GM18499 (cell line): ENCODE data around the gene DGCR2.

ENCODE experiments used
- ATAC-seq: cut with Tn5 transposase; IDR thresholded peaks from one replicate; pipeline ENCODE4 v1.9.1; 2021; ENCODE audit warnings: moderate number of reproducible peaks; ENCODE audit not compliant: insufficient read depth, unreplicated experiment

Gene DGCR2

DNA sequence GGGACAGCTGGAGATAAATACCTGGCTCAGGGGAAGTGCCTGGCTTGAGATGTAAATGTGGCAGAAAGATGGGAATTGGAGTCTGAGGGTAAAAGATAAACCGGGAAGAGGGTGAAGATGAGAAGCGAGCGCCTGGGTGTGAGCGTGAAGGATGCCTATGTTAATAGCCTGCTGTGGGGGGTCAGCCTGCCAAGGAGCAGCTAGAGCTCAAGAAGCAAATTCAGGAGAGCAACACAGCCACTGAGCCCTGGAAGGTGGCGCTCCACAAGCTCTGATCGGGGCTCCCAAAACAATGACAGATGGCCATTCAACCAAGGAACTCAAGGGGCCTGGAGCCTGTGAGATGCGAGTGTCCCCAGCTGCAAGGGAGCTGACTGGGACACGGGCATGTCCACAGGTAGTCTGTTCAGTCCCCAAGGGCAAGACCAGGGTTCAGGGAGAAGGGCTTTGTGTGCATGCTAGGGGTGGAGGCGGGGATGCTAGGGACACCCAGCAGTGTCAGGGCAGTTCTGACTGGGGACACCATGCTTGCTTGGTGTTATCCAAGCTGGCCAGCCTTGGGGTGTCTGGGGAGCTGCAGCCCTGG, 25.1 kb upstream of the DGCR2 start:
- ATAC-seq = no peak

DNA sequence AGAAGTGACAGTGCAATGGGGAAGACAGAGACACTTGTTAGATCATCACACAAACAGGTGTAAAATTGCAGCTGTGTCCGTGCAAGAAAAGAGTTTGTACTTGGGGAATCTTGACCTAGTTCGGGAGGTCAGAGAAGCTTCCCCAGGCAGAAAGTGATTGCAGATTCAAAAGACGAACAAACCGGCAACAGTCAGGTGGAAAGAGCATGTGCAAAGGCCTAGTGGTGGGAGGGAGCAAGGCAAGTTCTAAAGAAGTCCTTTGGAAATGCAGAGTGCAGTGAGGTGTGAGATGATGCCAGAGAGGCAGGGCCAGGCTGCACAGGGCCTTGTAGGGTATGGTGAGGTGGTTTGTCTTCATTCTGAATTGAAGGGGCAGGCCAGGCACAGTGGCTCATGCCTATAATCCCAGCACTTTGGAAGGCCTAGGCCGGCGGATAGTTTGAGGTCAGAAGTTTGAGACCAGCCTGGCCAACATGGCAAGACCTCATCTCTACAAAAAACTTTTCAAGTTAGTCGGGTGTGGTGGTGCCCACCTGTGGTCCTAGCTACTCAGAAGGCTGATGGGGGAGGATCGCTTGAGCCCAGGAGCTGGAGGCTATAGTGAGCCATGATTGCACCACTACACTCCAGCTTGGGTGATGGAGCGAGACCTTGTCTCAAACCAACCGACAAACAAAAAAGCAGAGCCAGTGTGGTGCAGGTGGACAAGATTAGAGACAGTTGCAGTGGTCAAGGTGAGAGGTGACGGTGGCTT, 24.2 kb upstream of the DGCR2 start:
- no peak for ATAC-seq

DNA sequence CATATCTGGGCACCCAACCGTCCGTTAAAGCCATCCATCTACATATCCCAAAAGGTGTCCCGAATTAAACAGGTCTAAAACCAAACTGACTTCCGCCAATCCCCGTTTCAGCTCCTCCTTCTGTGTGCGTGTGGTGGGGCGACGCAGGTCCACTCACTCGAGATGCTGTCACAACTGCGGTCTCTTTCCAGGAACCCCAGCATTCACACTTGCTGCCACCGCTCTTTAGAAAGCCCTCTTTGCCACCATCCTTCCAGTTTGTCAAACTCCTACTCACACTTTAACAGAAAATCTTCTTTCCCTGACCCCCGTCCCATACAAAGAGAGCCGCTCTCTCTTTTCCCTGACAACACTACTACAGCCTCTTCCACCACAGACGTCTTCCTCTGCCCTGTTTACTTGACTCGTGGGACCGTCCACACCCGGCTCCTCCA, 21.8 kb upstream of the DGCR2 start:
- no peak for ATAC-seq

DNA sequence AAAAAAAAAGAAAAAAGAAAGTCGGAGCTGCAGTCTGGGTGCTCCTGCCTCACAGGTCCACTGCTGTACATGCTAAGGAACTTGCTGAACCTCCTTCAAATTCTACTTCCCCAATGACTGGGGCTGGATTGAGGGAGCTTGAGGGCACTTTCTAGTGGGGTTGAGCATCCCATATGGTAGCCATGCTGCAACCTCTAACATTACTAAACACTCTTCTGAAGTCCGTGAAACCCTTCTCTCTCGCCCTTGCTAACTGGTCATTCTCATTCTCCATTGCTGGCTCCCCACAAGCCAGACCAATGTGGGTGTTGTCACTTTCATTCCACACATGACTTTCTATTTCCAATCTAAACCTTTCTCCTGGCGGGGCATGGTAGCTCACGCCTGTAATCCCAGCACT, 21.0 kb upstream of the DGCR2 start:
- no peak for ATAC-seq

DNA sequence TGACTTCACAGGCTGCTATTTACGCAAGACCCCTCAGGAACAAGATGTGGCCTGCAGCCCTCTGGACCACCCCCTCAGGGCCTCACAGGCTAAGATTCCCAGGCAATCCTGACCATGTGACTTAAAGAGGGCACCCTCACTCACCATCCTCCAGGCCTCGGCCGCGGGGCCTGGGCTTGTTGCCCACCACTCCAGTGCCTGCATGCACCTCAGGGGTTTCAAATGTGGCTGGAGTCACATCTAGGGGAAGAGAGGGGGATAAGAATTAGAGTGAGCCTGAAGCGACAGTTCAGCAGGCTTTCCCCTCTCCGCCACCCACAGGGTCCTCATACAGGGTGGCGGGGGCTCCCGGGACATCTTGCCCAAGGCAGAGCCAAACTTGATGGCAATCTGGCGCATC, 20.2 kb upstream of the DGCR2 start:
- no peak for ATAC-seq

DNA sequence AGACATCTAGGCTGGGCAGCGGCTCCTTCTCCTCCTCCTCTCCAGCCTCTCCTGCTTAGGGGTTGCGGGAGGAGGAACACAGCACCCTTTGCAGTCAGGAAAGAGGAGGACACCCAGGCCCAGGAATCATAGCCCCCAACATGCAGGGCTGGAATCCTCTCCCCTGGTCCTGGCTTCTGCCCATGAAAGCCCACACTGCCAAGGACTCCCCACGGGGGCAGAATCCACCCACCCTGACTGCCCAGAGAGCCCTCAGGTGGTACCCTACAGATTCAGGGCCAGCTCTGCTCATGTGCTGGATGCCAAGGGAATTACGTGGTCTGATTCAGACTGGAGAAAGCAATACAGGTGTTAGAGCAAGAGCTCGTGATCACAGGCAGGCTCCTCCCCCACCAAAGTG, 17.8 kb upstream of the DGCR2 start:
- ATAC-seq = no peak

DNA sequence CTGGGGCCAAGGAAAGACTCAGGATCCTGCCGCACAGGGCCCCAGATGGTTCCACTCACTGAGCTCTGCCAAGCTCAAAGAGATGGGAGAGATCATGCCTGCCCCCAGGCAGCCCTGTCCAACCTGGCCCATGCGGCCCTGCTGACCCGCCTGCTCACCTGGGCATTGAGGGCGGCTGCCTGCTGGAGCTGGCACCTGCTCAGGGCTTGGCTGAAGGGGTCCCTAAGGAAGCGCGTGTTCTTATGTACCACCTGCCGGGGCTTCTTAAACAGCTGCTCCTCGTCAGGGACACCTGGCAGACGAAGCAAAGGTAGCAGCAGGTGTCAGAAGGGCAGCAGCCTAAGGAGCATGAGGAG, 16.8 kb upstream of the DGCR2 start:
- ATAC-seq = no peak

DNA sequence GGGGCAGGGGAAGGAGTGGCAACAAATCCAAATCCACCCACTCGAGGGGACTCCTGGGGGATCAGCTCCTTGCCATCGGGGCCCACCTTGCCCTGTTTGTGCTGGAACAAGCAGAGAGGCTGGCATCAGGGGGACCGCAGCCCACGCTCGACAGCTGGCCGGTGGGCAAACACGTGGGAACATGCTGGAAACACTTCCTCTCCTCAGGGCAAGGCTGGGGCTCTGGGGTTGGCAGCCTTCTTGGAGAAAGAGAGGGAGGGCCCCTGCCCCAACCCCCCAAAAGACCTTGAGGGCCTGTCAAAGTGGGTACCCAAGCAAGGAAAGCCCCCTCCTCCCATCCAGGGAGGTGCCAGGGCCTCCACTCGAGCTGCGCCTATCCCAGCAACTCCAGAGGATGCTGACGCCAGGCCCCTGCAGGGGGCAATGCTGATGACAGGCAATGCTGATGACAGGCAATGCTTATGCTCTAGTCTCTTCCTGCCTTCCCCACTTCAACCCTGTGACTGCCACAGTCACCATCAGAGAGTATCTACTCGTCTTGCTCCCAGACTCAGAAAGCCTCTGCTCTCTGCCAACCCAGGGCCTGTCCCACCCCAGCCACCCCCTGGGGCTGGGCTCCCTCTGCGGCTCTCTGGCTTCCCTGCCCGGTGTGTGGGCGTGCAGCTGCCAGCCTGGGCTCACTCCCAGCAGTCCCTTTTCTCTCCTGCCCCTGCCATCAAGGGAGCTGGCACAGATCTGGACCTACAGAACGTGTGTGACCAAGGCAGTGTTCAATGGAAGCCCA, 16.2 kb upstream of the DGCR2 start:
- no peak for ATAC-seq

DNA sequence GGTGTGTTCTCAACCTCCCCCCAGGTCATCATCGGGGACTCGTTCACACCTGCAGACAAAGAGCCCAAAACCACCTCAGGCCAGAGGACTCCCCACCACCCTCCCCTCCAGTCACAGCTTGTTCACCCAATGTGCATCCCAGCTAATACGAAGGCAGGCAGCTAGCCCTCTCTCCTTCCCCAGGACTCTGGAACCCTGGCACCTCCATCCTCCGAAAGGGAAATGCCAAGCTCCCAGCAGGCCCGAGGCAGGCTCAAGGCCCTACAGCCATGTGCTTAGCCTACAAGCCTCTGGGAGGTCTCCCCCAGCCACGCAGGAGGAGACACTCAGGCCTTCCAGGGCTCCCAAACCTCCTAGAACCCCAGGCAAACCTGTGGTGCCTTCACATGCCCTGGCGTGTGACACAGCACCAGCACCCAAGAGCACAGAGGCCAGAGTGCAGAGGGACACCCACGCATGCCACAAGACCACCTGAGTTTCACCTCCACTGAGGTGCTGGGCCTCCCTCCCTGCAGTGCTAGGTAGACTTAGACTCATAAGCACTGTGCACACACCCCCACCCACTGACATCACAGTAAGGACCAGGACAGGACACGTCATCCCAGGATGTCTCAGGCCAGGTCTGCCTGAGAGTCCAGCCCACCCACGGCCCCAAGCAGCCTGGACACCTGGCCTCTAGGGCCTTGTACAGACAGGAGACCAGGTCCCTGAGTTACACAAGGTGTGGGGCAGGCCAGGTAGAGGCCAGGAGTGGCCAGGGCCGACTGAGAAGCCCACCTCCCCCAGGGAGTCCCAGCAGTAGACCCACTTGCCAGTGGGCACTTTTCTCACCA, 15.4 kb upstream of the DGCR2 start:
- ATAC-seq = no peak

DNA sequence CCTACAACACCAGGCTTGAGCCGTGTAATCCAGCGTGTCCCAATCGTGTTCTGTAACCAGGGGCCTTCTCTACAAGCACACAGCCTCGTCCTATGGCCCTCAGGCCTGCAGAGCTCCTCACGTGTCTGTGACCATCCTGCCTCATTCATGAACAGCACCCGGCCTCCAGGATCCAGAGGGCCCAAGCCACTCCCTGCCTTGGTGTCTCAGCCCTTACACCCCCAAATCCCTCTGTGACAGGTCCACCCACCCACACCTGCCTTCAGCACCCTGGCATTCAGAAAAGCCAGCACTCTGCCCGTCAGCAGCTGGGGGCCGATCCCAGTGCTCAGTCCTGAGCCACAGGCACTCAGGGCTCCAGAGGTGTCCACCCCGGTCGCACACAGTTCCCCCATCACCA, 14.7 kb upstream of the DGCR2 start:
- ATAC-seq = no peak

DNA sequence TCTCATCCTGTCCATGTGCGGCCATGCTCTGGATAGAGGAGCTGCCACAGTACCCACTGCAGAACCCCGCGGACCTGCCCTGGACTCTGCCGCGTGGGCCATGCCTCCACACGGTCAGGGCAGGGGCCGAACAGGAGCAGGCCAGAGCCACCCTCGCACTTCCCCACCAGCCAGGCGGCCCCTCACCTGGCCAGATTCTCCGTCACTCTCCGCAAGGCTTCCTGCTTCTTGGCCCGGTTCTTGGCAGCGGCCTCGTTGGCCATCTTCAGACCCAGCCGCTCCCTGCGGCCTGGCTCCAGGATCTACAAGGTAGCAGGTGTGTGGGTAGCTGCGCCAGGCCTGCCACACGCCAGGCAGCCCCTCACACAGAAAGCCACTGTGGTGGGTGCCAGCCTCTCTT, 12.7 kb upstream of the DGCR2 start:
- no peak for ATAC-seq

DNA sequence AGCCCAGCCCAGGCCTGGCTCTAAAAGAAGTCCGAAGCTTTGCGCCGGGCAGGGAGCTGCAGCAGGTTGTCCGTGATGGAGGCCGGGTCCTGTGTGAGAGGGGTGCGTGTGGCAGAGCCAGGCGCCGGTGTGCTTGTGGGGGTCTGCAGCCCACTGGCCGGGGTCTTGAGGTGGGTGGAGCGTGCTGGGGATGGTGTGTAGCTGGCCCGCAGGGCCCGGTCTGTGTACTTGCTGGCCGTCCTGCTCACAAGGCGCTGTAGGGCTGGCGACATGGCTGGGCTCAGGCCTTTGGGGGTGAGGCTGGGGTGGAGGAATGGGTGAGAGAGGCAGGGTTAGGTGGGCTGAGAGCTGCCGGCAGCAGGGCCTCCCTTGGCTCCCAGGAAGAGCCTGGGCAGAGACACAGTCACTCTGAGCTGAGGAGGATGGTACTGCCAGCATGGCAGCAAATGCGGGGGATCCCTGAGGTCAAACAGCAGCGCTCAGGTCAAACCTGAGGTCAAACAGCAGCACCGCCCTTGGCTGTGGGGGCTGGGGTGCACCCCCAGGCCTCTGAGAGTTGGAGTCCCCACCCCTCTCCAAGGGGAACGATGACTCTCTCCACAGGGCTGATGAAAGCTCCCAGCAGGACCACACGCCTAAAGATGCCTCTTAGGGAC, 12.1 kb upstream of the DGCR2 start:
- ATAC-seq = no peak

DNA sequence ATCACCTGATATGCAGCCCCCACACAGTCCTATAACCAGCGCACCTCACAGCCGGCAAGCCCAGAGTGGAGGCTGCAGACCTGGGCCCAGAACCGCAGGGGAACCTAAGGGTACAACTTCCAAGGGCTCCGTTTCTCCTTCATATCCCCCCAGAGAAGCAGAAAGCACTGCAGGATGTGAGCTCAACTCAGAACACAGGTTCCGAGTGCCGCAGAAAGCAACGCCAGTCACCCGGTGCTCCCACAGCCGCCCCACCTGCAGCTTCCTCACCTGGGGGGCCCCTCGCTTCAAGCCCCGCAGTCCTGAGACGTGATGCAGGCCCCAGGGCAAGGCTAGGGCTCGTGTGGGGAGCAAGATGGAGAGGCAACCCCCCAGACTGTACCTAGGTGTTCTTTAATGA, 11.3 kb upstream of the DGCR2 start:
- ATAC-seq = no peak

DNA sequence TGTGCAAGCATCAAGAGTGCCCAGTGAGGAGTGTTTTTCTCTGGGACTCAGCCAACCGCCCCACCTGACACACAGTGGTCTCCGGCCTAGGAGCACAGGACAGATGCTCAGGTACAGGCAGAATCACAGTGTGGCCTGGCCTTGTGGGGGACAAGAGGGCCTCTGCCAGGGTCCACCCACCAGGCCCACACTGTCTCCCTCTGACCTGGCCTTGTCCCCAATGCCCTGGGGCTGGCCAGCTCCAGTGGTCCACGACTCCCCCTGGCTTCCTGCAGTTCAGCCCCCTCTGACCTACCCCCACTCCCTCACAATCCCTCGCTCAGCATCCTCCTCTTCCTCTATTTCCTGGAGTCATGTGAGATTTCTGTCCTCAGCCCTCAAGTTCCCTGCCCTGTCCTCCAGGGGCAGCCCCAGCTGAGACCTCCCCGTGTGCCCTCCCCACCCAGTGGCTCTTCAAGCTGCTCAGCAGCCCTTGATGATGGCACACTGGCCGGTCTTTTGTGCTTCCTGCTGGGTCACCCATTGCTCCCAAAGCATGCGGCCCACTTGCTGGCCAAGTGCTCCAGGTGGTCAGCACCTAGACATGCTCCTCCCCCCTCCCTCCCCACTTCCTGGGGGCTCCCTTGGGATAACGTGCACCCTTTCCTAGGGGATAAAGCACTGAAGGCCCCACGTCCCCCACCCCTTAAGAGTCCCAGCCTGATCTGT, 10.6 kb upstream of the DGCR2 start:
- no peak for ATAC-seq

DNA sequence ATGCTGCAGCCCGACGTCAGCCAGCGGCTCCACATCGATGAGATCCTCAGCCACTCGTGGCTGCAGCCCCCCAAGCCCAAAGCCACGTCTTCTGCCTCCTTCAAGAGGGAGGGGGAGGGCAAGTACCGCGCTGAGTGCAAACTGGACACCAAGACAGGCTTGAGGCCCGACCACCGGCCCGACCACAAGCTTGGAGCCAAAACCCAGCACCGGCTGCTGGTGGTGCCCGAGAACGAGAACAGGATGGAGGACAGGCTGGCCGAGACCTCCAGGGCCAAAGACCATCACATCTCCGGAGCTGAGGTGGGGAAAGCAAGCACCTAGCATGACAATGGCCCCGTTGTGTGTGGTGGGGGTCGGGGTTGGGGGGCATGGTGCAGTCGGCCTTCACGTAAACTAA, 9.9 kb upstream of the DGCR2 start:
- no peak for ATAC-seq

DNA sequence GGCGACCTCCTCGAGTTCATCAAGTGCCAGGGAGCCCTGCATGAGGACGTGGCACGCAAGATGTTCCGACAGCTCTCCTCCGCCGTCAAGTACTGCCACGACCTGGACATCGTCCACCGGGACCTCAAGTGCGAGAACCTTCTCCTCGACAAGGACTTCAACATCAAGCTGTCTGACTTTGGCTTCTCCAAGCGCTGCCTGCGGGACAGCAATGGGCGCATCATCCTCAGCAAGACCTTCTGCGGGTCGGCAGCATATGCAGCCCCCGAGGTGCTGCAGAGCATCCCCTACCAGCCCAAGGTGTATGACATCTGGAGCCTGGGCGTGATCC, 9.4 kb upstream of the DGCR2 start:
- no peak for ATAC-seq

DNA sequence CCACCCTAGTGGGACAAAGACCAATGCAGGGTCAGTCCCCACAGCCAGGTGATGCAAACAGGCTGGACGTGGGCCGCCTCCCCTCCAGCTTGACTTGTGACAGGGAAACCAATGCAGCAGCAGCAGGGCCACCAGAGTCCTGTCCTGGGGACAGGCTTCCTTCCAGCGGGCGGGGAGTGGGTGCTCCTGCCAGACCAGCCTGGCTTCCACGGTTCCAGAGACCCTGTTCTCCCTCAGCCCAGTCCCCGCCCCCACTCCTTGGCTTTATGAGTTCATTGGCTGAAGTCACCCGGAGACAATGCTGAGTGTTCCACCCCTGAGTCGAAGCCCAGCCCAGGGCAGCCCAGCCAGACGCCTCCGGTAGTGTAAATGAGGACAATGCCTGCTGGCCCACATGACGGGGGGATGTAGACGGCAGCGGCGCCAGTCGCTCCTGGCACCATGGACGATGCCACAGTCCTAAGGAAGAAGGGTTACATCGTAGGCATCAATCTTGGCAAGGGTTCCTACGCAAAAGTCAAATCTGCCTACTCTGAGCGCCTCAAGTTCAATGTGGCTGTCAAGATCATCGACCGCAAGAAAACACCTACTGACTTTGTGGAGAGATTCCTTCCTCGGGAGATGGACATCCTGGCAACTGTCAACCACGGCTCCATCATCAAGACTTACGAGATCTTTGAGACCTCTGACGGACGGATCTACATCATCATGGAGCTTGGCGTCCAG, 8.9 kb upstream of the DGCR2 start, which contains the start of gene TSSK2:
Gene TSSK2 (plus strand): TSS at position 350 of the 726 bp plus-strand sequence. CDS start 92 bp downstream, at position 442.
- ATAC-seq = no peak

DNA sequence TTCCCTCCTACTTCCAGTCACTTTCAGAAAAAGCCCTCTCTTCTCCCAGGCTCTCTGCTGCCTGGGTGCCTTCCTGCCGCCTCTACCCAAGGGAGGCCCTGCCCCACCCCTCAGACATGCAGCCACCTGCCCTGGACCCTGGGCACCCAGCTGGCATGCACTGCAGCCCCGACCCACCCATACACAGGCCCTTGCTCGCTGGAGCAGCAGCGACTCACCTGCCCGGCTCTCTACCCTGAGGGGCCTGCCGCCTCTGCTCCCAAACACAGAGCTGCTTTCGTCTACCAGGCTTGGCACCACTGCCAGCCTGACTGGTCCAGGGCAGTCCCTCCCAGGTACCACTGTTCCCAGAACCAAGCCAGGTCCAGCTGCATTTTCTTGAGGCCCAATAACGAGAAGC, 7.7 kb upstream of the DGCR2 start:
- ATAC-seq = no peak
